CD14-positive monocyte (primary cell): ENCODE data around the gene FTH1. TPM values are rescaled to one million over a fixed set of nuclear protein-coding genes. Genes with fewer than 3 reads are reported as not detected.
A peak's percentile ranks its signal among the peaks of the same experiment; 100 is the strongest.

ENCODE experiments used
- DNase-seq, 3 donors: peaks; one replicate each; pipeline ENCODE4 v3.0.0-alpha.2; 2011 to 2022
- H2AFZ ChIP-seq: 2 replicates; pipeline ENCODE4 v1.6.0; 2012; ENCODE audit warnings: mild to moderate bottlenecking, low read depth, low read length, inconsistent platforms; ENCODE audit not compliant: insufficient read depth, poor library complexity, severe bottlenecking
- H3K27ac ChIP-seq, 2 donors: 1 replicate in 1 of 2; 2 replicates in 1 of 2; pipeline ENCODE4 v1.5.1; 2012 to 2013; ENCODE audit warnings: low read length in 2 of 2, control low read depth in 1 of 2, inconsistent platforms in 1 of 2, low read depth in 1 of 2, mild to moderate bottlenecking in 1 of 2
- H3K27me3 ChIP-seq, 2 donors: one replicate each; pipeline versions ENCODE4 v1.6.0 to v1.6.1; 2011 to 2013; ENCODE audit warnings: low read length in 2 of 2; ENCODE audit not compliant: control insufficient read depth in 2 of 2, insufficient read depth in 2 of 2
- H3K36me3 ChIP-seq, 2 donors: replicated peaks in 1 of 2; 1 replicate in 1 of 2; 2 replicates in 1 of 2; pipeline versions ENCODE4 v1.5.1 to v1.6.1; 2012 to 2013; ENCODE audit warnings: low read length in 2 of 2, control low read depth in 1 of 2, inconsistent platforms in 1 of 2, mild to moderate bottlenecking in 1 of 2; ENCODE audit not compliant: insufficient read depth in 2 of 2, control insufficient read depth in 1 of 2
- H3K4me1 ChIP-seq, 2 donors: 1 replicate in 1 of 2; 2 replicates in 1 of 2; pipeline versions ENCODE4 v1.5.1 to v1.6.1; 2012 to 2013; ENCODE audit warnings: low read length in 2 of 2, control low read depth in 1 of 2, inconsistent platforms in 1 of 2, mild to moderate bottlenecking in 1 of 2, moderate library complexity in 1 of 2; ENCODE audit not compliant: insufficient read depth in 2 of 2, control insufficient read depth in 1 of 2
- H3K4me2 ChIP-seq: replicated peaks from 2 replicates; pipeline ENCODE3; 2012; ENCODE audit warnings: low read length, moderate library complexity, mild to moderate bottlenecking; ENCODE audit not compliant: poor library complexity, severe bottlenecking; ENCODE audit errors: extremely low read depth
- H3K4me3 ChIP-seq, 3 experiments: fragments of 200-600 bp in 1 of 3; sonication (generic) in 1 of 3; replicated peaks in 1 of 3; 1 replicate in 2 of 3; 2 replicates in 1 of 3; pipeline ENCODE4 v1.5.1; 2011 to 2013; ENCODE audit warnings: low read length in 3 of 3, mild to moderate bottlenecking in 3 of 3, control low read depth in 2 of 3, low read depth in 2 of 3, inconsistent platforms in 1 of 3, moderate library complexity in 1 of 3
- H3K79me2 ChIP-seq: 2 replicates; pipeline ENCODE4 v1.6.0; 2012; ENCODE audit warnings: mild to moderate bottlenecking, control low read depth, inconsistent platforms, low read length, moderate library complexity; ENCODE audit not compliant: insufficient read depth
- H3K9ac ChIP-seq: 2 replicates; pipeline ENCODE4 v1.6.0; 2017; ENCODE audit warnings: low read length, mild to moderate bottlenecking; ENCODE audit not compliant: insufficient read depth, poor library complexity, severe bottlenecking
- H3K9me3 ChIP-seq, 2 donors: replicated peaks in 1 of 2; 1 replicate in 1 of 2; 2 replicates in 1 of 2; pipeline versions ENCODE4 v1.5.1 to v1.6.1; 2012 to 2013; ENCODE audit warnings: low read length in 2 of 2, control low read depth in 1 of 2; ENCODE audit not compliant: control insufficient read depth in 1 of 2, insufficient read depth in 1 of 2
- H4K20me1 ChIP-seq: 2 replicates; pipeline ENCODE4 v1.6.0; 2012; ENCODE audit warnings: mild to moderate bottlenecking, low read length, control low read depth, moderate library complexity; ENCODE audit not compliant: insufficient read depth
- H3K27ac Mint-ChIP-seq, 7 donors: one replicate each; pipeline ENCODE4 v1.8.0; 2020; ENCODE audit warnings: mild to moderate bottlenecking in 7 of 7, mixed read lengths in 7 of 7, moderate library complexity in 6 of 7, inconsistent platforms in 2 of 7
- H3K27me3 Mint-ChIP-seq, 3 donors: one replicate each; pipeline ENCODE4 v1.8.0; 2021 to 2022; ENCODE audit warnings: low read depth in 3 of 3, mild to moderate bottlenecking in 3 of 3, mixed read lengths in 3 of 3, moderate library complexity in 3 of 3, inconsistent platforms in 1 of 3
- H3K36me3 Mint-ChIP-seq, 2 donors: one replicate each; pipeline ENCODE4 v1.8.0; 2020; ENCODE audit warnings: mixed read lengths in 2 of 2, inconsistent platforms in 1 of 2, mild to moderate bottlenecking in 1 of 2
- H3K4me1 Mint-ChIP-seq: one replicate; pipeline ENCODE4 v1.8.0; 2020; ENCODE audit warnings: mild to moderate bottlenecking, mixed read lengths
- H3K4me3 Mint-ChIP-seq, 2 donors: one replicate each; pipeline ENCODE4 v1.8.0; 2020; ENCODE audit warnings: mild to moderate bottlenecking in 2 of 2, mixed read lengths in 2 of 2, moderate library complexity in 1 of 2
- H3K9me3 Mint-ChIP-seq, 7 donors: one replicate each; pipeline ENCODE4 v1.8.0; 2020 to 2022; ENCODE audit warnings: mixed read lengths in 7 of 7, mild to moderate bottlenecking in 6 of 7, moderate library complexity in 6 of 7, inconsistent platforms in 2 of 7
- WGBS: methylation state at CpG from one replicate; pipeline ENCODE4 v1.1.5; 2013; ENCODE audit warnings: missing lambda C conversion rate; ENCODE audit not compliant: insufficient coverage; 5-methylcytosine and 5-hydroxymethylcytosine counted together
- intact Hi-C, 2 donors: fragments of 100-400 bp; cut with micrococcal nuclease; formaldehyde crosslinking; loops; one replicate each; pipeline versions ENCODE4 v1.15.0 to v1.15.1; 2023
- polyA plus RNA-seq, 3 donors: library from polyadenylated mRNA; depleted of rRNA in 1 of 3; unstranded in 2 of 3; stranded (reverse) in 1 of 3; fragments of 300-500 nt in 2 of 3; fragments of >200 nt in 1 of 3; fragmentation: Illumina TruSeq in 2 of 3; gene quantifications; 1 replicate in 2 of 3; 2 replicates in 1 of 3; pipeline ENCODE4 v1.2.3, GENCODE V29; 2012 to 2021
- TF ChIP-seq, protein P1 (sequence below): fragments of 200-600 bp; IDR thresholded peaks from one replicate; pipeline ENCODE4 v1.8.0; 2022; ENCODE audit warnings: antibody characterized with exemption, mild to moderate bottlenecking

Gene FTH1
- polyA plus RNA-seq, 3 donors = 8,968 to 15,394 (median 11,239) TPM

DNA sequence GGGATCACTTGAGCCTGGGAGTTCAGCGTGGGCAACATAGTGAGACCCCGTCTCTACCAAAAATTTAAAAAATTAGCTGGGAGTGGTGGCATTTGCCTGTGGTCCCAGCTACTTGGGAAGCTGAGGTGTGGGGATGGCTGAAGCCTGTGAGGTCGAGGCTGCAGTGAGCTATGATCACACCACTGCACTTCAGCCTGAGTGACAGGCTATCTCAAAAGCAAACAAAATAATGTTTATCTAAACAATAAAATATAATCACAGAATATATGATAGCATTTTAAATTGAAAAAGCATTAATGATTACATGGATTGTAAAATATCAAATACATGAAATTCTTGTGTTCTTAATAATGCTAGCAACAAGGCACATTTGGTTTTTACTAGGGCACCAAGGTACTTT is 14.6 kb downstream of the FTH1 start:
- Histone ChIP-seq H3K4me2 (no peak overlapping the region), H3K79me2 (peaks cover 16% of the 10 kb centered on the region), H3K27ac (no peak overlapping the region), H3K4me1 (peaks cover 46 to 52% of the 10 kb centered on the region in 2 donors), H3K9ac (no peak overlapping the region), H3K4me3 (no peak overlapping the region), H3K9me3 (no peaks in the 10 kb centered on the region), H3K27me3 (no peaks in the 10 kb centered on the region), H4K20me1 (no peaks in the 10 kb centered on the region), H2AFZ (no peak overlapping the region), H3K36me3 (peaks cover 8 to 12% of the 10 kb centered on the region in 2 donors)
- Mint-ChIP-seq H3K9me3 (peaks cover 0 to 3% (median 0%) of the 10 kb centered on the region in 7 donors), H3K4me1 (peaks cover 42% of the 10 kb centered on the region), H3K27me3 (peaks cover 0 to 2% (median 1%) of the 10 kb centered on the region in 3 donors), H3K27ac (no peak overlapping the region), H3K4me3 (no peak overlapping the region), H3K36me3 (peaks cover 14 to 25% of the 10 kb centered on the region in 2 donors)
- no peak for DNase-seq
- TF ChIP-seq, protein P1, sequence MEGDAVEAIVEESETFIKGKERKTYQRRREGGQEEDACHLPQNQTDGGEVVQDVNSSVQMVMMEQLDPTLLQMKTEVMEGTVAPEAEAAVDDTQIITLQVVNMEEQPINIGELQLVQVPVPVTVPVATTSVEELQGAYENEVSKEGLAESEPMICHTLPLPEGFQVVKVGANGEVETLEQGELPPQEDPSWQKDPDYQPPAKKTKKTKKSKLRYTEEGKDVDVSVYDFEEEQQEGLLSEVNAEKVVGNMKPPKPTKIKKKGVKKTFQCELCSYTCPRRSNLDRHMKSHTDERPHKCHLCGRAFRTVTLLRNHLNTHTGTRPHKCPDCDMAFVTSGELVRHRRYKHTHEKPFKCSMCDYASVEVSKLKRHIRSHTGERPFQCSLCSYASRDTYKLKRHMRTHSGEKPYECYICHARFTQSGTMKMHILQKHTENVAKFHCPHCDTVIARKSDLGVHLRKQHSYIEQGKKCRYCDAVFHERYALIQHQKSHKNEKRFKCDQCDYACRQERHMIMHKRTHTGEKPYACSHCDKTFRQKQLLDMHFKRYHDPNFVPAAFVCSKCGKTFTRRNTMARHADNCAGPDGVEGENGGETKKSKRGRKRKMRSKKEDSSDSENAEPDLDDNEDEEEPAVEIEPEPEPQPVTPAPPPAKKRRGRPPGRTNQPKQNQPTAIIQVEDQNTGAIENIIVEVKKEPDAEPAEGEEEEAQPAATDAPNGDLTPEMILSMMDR = no peak
- intact Hi-C loops = no loop called here
- 100% methylated on average over 1 of the region's 3 CpGs for WGBS

DNA sequence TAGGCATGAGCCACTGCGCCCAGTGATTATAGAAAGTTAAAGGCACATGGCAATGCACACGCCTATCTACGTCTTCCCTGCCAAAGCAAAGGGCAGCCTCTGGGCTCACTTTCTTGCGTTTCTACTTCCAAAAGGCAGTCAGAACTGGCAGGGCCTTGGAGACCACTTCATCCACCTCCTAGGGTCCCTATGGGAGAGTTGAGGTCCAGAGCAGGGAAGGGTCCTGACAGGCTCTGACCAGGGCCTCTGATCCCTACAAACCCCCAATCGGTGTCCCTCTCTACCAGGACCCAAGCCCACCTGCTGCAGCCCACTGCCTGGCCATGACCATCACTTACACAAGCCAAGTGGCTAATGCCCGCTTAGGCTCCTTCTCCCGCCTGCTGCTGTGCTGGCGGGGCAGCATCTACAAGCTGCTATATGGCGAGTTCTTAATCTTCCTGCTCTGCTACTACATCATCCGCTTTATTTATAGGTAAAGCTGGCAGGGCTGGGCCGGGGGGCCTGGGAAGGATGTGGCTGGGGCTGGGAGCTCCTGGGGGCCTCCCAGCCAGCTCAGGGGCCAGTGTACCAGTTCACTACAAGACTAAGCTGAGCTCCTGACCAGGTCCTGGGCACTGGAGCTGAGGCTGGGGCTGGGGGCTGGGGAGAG is 15.8 kb downstream of the FTH1 start:
- peaks cover 39% of the 10 kb centered on the region for H3K4me1 Mint-ChIP-seq
- H3K4me1 ChIP-seq = peaks cover 37 to 42% of the 10 kb centered on the region in 2 donors
- H4K20me1 ChIP-seq = no peaks in the 10 kb centered on the region
- 90% methylated on average over 2 of the region's 11 CpGs for WGBS
- no peak overlapping the region for H3K27ac ChIP-seq
- H3K4me3 Mint-ChIP-seq = no peak overlapping the region
- H3K36me3 Mint-ChIP-seq = peaks cover 4 to 12% of the 10 kb centered on the region in 2 donors
- H3K79me2 ChIP-seq = peaks cover 13% of the 10 kb centered on the region
- peaks cover 0 to 2% (median 1%) of the 10 kb centered on the region in 3 donors for H3K27me3 Mint-ChIP-seq
- no peak overlapping the region for H2AFZ ChIP-seq
- no peak for DNase-seq
- intact Hi-C loops = no loop called here
- H3K9me3 ChIP-seq = no peaks in the 10 kb centered on the region
- no peak overlapping the region for H3K4me3 ChIP-seq
- no peak overlapping the region for H3K9ac ChIP-seq
- H3K4me2 ChIP-seq = no peak overlapping the region
- H3K27me3 ChIP-seq = no peaks in the 10 kb centered on the region
- TF ChIP-seq, protein P1 = no peak
- peaks cover 0 to 3% (median 0%) of the 10 kb centered on the region in 7 donors for H3K9me3 Mint-ChIP-seq
- H3K27ac Mint-ChIP-seq = peak overlapping the region in 2 of 7 donors; percentile 35 to 61
- H3K36me3 ChIP-seq = no peaks in the 10 kb centered on the region
